Activated naive CD8-positive, alpha-beta T cell treated with anti-CD3 and anti-CD28 coated beads for 36 hours (primary cell): ENCODE measurements around the gene METTL13. TPM values are rescaled to one million over a fixed set of nuclear protein-coding genes. Genes with fewer than 3 reads are reported as not detected.

Source experiments
- DNase-seq: peaks from one replicate; pipeline ENCODE4 v3.0.0; 2021
- H3K27ac Mint-ChIP-seq: one replicate; pipeline ENCODE4 v1.8.0; 2022; ENCODE audit warnings: mild to moderate bottlenecking, moderate library complexity, mixed read lengths
- H3K27me3 Mint-ChIP-seq: one replicate; pipeline ENCODE4 v1.8.0; 2022; ENCODE audit warnings: mild to moderate bottlenecking, mixed read lengths
- H3K36me3 Mint-ChIP-seq: one replicate; pipeline ENCODE4 v1.8.0; 2021; ENCODE audit warnings: mild to moderate bottlenecking, mixed read lengths
- H3K4me1 Mint-ChIP-seq: one replicate; pipeline ENCODE4 v1.8.0; 2021; ENCODE audit warnings: mixed read lengths
- H3K4me3 Mint-ChIP-seq: one replicate; pipeline ENCODE4 v1.8.0; 2022; ENCODE audit warnings: mild to moderate bottlenecking, moderate library complexity, mixed read lengths
- H3K9me3 Mint-ChIP-seq: one replicate; pipeline ENCODE4 v1.8.0; 2022; ENCODE audit warnings: mixed read lengths
- total RNA-seq, 2 experiments: library from RNA; stranded (reverse); gene quantifications; one replicate each; pipeline ENCODE4 v1.2.3, GENCODE V29; 2021

Gene METTL13
- total RNA-seq, 2 experiments from 2014 or later = 59.3 to 60.0 TPM

- H3K36me3 Mint-ChIP-seq = no peaks in the 10 kb centered on the region
- peaks cover 6% of the 10 kb centered on the region for H3K4me1 Mint-ChIP-seq
- H3K27me3 Mint-ChIP-seq = no peaks in the 10 kb centered on the region
- DNase-seq = no peak
- no peaks in the 10 kb centered on the region for H3K9me3 Mint-ChIP-seq
- H3K4me3 Mint-ChIP-seq = no peak overlapping the region
- H3K27ac Mint-ChIP-seq = no peak overlapping the region
Observed at GRCh38 chr1:171753685-171754352, 27.6 kb upstream of the METTL13 start.

- Mint-ChIP-seq H3K36me3 (no peaks in the 10 kb centered on the region), H3K27me3 (no peaks in the 10 kb centered on the region), H3K9me3 (no peaks in the 10 kb centered on the region), H3K4me3 (no peak overlapping the region), H3K4me1 (peaks cover 6% of the 10 kb centered on the region), H3K27ac (no peak overlapping the region)
- DNase-seq = no peak
Observed at GRCh38 chr1:171754353-171754705, 27.1 kb upstream of the METTL13 start.

GRCh38 chr1:171754971-171755370, 26.5 kb upstream of the METTL13 start:
- Mint-ChIP-seq H3K36me3 (no peaks in the 10 kb centered on the region), H3K27ac (no peak overlapping the region), H3K9me3 (no peaks in the 10 kb centered on the region), H3K4me1 (peaks cover 6% of the 10 kb centered on the region), H3K27me3 (no peaks in the 10 kb centered on the region), H3K4me3 (no peak overlapping the region)
- DNase-seq = no peak

- no peaks in the 10 kb centered on the region for H3K9me3 Mint-ChIP-seq
- H3K27me3 Mint-ChIP-seq = peaks cover 3% of the 10 kb centered on the region
- no peak for DNase-seq
- H3K4me3 Mint-ChIP-seq = no peak overlapping the region
- no peaks in the 10 kb centered on the region for H3K36me3 Mint-ChIP-seq
- no peaks in the 10 kb centered on the region for H3K4me1 Mint-ChIP-seq
- no peak overlapping the region for H3K27ac Mint-ChIP-seq
Observed at GRCh38 chr1:171756856-171757255, 24.6 kb upstream of the METTL13 start.

GRCh38 chr1:171758011-171758410, 23.4 kb upstream of the METTL13 start:
- no peaks in the 10 kb centered on the region for H3K9me3 Mint-ChIP-seq
- no peak for DNase-seq
- H3K27me3 Mint-ChIP-seq = peaks cover 3% of the 10 kb centered on the region
- no peaks in the 10 kb centered on the region for H3K36me3 Mint-ChIP-seq
- H3K4me3 Mint-ChIP-seq = no peak overlapping the region
- H3K4me1 Mint-ChIP-seq = no peaks in the 10 kb centered on the region
- no peak overlapping the region for H3K27ac Mint-ChIP-seq

- H3K36me3 Mint-ChIP-seq = no peaks in the 10 kb centered on the region
- no peak for DNase-seq
- H3K4me1 Mint-ChIP-seq = no peaks in the 10 kb centered on the region
- peaks cover 12% of the 10 kb centered on the region for H3K27me3 Mint-ChIP-seq
- H3K27ac Mint-ChIP-seq = no peak overlapping the region
- no peaks in the 10 kb centered on the region for H3K9me3 Mint-ChIP-seq
- no peak overlapping the region for H3K4me3 Mint-ChIP-seq
Observed at GRCh38 chr1:171762143-171762563, 19.3 kb upstream of the METTL13 start.

GRCh38 chr1:171763764-171764163, 17.7 kb upstream of the METTL13 start:
- Mint-ChIP-seq H3K9me3 (no peaks in the 10 kb centered on the region), H3K27ac (no peak overlapping the region), H3K27me3 (peaks cover 12% of the 10 kb centered on the region), H3K36me3 (no peaks in the 10 kb centered on the region), H3K4me3 (no peak overlapping the region), H3K4me1 (no peaks in the 10 kb centered on the region)
- DNase-seq = no peak

- Mint-ChIP-seq H3K27me3 (peaks cover 13% of the 10 kb centered on the region), H3K36me3 (no peaks in the 10 kb centered on the region), H3K4me1 (no peaks in the 10 kb centered on the region), H3K9me3 (no peaks in the 10 kb centered on the region), H3K27ac (no peak overlapping the region), H3K4me3 (no peak overlapping the region)
- DNase-seq = no peak
Observed at GRCh38 chr1:171769171-171769570, 12.3 kb upstream of the METTL13 start.

GRCh38 chr1:171769754-171770153, 11.7 kb upstream of the METTL13 start:
- Mint-ChIP-seq H3K27ac (no peak overlapping the region), H3K36me3 (no peaks in the 10 kb centered on the region), H3K4me1 (no peaks in the 10 kb centered on the region), H3K27me3 (peaks cover 8% of the 10 kb centered on the region), H3K9me3 (no peaks in the 10 kb centered on the region), H3K4me3 (no peak overlapping the region)
- no peak for DNase-seq

GRCh38 chr1:171772312-171772711, 9.1 kb upstream of the METTL13 start:
- Mint-ChIP-seq H3K27me3 (peaks cover 7% of the 10 kb centered on the region), H3K36me3 (no peaks in the 10 kb centered on the region), H3K4me1 (no peaks in the 10 kb centered on the region), H3K9me3 (no peaks in the 10 kb centered on the region), H3K27ac (no peak overlapping the region), H3K4me3 (no peak overlapping the region)
- no peak for DNase-seq

- peaks cover 35% of the 10 kb centered on the region for H3K4me1 Mint-ChIP-seq
- peaks cover 27% of the 10 kb centered on the region for H3K36me3 Mint-ChIP-seq
- DNase-seq = no peak
- no peaks in the 10 kb centered on the region for H3K9me3 Mint-ChIP-seq
- H3K4me3 Mint-ChIP-seq = peak overlapping the region; percentile 92
- H3K27ac Mint-ChIP-seq = peak overlapping the region; percentile 94
- no peaks in the 10 kb centered on the region for H3K27me3 Mint-ChIP-seq
Observed at GRCh38 chr1:171780583-171781175, 781 bp upstream of the METTL13 start.

- Mint-ChIP-seq H3K36me3 (peaks cover 50% of the 10 kb centered on the region), H3K9me3 (no peaks in the 10 kb centered on the region), H3K4me3 (peak overlapping the region; percentile 92), H3K27ac (no peak overlapping the region), H3K27me3 (no peaks in the 10 kb centered on the region), H3K4me1 (peaks cover 51% of the 10 kb centered on the region)
- DNase-seq = no peak
Observed at GRCh38 chr1:171783816-171784530, 2.5 kb downstream of the METTL13 start.

GRCh38 chr1:171784784-171785183, 3.3 kb downstream of the METTL13 start:
- no peak for DNase-seq
- Mint-ChIP-seq H3K4me3 (peak overlapping the region; percentile 67), H3K27ac (peak overlapping the region; percentile 75), H3K9me3 (no peaks in the 10 kb centered on the region), H3K27me3 (no peaks in the 10 kb centered on the region), H3K4me1 (peaks cover 51% of the 10 kb centered on the region), H3K36me3 (peaks cover 53% of the 10 kb centered on the region)

- no peak for DNase-seq
- H3K27me3 Mint-ChIP-seq = no peaks in the 10 kb centered on the region
- no peaks in the 10 kb centered on the region for H3K9me3 Mint-ChIP-seq
- peaks cover 49% of the 10 kb centered on the region for H3K4me1 Mint-ChIP-seq
- H3K36me3 Mint-ChIP-seq = peaks cover 60% of the 10 kb centered on the region
- H3K4me3 Mint-ChIP-seq = no peak overlapping the region
- no peak overlapping the region for H3K27ac Mint-ChIP-seq
Observed at GRCh38 chr1:171785766-171786165, 4.3 kb downstream of the METTL13 start.

- no peak for DNase-seq
- Mint-ChIP-seq H3K27me3 (no peaks in the 10 kb centered on the region), H3K36me3 (peaks cover 58% of the 10 kb centered on the region), H3K9me3 (no peaks in the 10 kb centered on the region), H3K27ac (peak overlapping the region; percentile 34), H3K4me1 (peaks cover 48% of the 10 kb centered on the region), H3K4me3 (no peak overlapping the region)
Observed at GRCh38 chr1:171786534-171786933, 5.1 kb downstream of the METTL13 start.
